Measurements from ENCODE around the gene KNG1.
"Not testable (repeated sequence)": the region's sequence is repeated elsewhere in the genome, so short reads cannot be mapped to it uniquely, and the experiment has no call there.

KNG1 gene

GRCh38 chr3:186693843-186694242 is 23.3 kb upstream of the KNG1 start:
- TF ChIP-seq CTCF (IDR thresholded peaks at IDR 0.05; ENCODE audit: borderline replicate concordance, control extremely low read depth, extremely low read depth, insufficient read depth, missing control alignments) = no peak
- in situ Hi-C loops (cut with MboI; ENCODE audit: low sequenced_read_pairs, unreplicated experiment) = no loop called here

DNA sequence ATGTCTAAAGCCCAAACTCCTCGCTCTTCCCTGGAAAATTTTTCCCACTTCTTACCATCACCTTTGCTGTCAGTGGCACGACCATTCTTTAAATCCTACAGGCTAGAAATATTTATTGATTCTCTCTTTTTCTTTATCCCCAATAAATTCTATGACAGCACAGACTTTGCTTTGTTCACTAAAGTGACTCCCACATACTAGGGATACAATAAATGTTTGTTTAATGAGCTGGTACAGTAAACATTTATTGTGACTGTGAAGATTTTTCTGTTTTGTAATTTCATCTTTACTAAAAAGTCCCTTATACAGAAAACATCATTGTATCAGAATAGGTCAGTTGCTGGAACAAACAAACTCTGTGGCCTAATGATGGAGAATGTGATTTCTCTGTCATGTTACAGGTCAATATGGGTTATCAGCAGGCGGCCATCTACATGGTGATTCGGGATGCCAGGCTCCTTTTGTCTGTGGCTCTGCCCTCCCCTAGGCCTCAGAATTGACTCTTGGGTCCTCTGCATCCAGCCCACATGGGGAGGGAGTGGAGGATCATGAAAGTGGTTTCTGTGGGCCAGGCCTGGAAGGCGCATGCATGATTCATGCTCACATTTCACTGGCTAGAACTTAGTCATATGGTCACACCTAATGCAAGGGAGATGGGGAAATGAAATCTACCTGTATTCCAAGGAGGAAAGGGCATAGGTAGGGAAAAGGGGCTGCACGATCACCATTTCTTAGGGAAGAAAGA is 22.7 kb upstream of the KNG1 start:
- in situ Hi-C loops (cut with MboI; ENCODE audit: low sequenced_read_pairs, unreplicated experiment) = no loop called here
- TF ChIP-seq CTCF (IDR thresholded peaks at IDR 0.05; ENCODE audit: borderline replicate concordance, control extremely low read depth, extremely low read depth, insufficient read depth, missing control alignments) = no peak
- DNase-seq (ENCODE audit: low spot score) = no peak

More at GRCh38 chr3:186693843-186694242, 23.3 kb upstream of the KNG1 start:
- no peak for DNase-seq (ENCODE audit: low spot score)

GRCh38 chr3:186696522-186696921 is 20.6 kb upstream of the KNG1 start:
- no peak for TF ChIP-seq CTCF (IDR thresholded peaks at IDR 0.05; ENCODE audit: borderline replicate concordance, control extremely low read depth, extremely low read depth, insufficient read depth, missing control alignments)
- DNase-seq (ENCODE audit: low spot score) = no peak
- in situ Hi-C loops (cut with MboI; ENCODE audit: low sequenced_read_pairs, unreplicated experiment) = no loop called here

GRCh38 chr3:186697510-186697909 is 19.6 kb upstream of the KNG1 start:
- no peak for DNase-seq (ENCODE audit: low spot score)
- TF ChIP-seq CTCF (IDR thresholded peaks at IDR 0.05; ENCODE audit: borderline replicate concordance, control extremely low read depth, extremely low read depth, insufficient read depth, missing control alignments) = no peak
- in situ Hi-C loops (cut with MboI; ENCODE audit: low sequenced_read_pairs, unreplicated experiment) = no loop called here

DNA sequence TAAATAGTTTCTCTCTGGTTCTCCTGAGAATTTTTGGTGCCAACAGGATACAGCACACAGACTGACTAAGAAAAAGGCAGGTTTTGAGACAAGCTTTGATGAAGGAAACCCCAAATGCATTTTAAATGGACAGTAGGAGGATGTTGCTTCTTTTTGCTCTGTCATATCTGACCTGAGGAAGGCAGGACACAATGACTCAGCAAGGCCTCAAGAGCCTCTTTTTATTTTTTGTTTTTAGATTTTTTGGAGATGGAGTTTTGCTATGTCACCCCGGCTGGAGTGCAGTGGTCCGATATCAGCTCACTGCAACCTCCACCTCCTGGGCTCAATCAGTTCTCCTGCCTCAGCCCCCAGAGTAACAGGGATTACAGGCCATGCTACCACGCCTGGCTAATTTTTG is 16.9 kb upstream of the KNG1 start:
- no peak for TF ChIP-seq CTCF (IDR thresholded peaks at IDR 0.05; ENCODE audit: borderline replicate concordance, control extremely low read depth, extremely low read depth, insufficient read depth, missing control alignments)
- in situ Hi-C loops (cut with MboI; ENCODE audit: low sequenced_read_pairs, unreplicated experiment) = no loop called here
- no peak for DNase-seq (ENCODE audit: low spot score)

DNA sequence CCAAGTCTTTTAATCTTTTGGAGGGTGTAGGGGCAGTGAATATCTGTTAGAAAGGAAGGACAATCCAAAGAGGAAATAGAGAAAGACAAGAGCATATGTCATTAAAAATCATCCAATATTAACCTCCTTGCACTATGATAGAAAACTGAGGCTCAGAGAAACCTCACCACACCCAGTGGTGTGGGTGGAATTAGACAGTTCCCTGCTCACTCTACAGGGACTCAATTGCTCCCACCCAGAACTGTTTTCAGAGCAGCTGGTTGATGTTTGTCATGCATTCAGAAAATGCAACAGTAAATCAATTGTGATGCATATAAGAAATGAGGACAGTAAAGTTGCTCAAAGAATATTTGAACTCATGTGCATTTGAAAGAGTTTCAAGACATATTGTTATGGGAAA is 14.7 kb upstream of the KNG1 start:
- in situ Hi-C loops (cut with MboI; ENCODE audit: low sequenced_read_pairs, unreplicated experiment); DNase-seq (ENCODE audit: low spot score): not testable (repeated sequence)

- DNase-seq (ENCODE audit: low spot score) = no peak
- no peak for TF ChIP-seq CTCF (IDR thresholded peaks at IDR 0.05; ENCODE audit: borderline replicate concordance, control extremely low read depth, extremely low read depth, insufficient read depth, missing control alignments)
- in situ Hi-C loops (cut with MboI; ENCODE audit: low sequenced_read_pairs, unreplicated experiment) = no loop called here
Observed at GRCh38 chr3:186705882-186706780, 11.0 kb upstream of the KNG1 start.
